Gastroesophageal sphincter (tissue), 3 donors: ENCODE data around the gene OTOA.

Experiments used
- POLR2A ChIP-seq, 2 donors: fragments of 450-650 bp; IDR thresholded peaks; one replicate each; pipeline ENCODE4 v1.6.1; 2017; ENCODE audit warnings: antibody characterized with exemption in 2 of 2, mild to moderate bottlenecking in 2 of 2, moderate library complexity in 1 of 2
- POLR2AphosphoS5 ChIP-seq: sonication (generic); formaldehyde crosslinking; IDR thresholded peaks from one replicate; pipeline ENCODE4 v1.6.1; 2017; ENCODE audit warnings: antibody characterized with exemption
- TF ChIP-seq, protein P1 (sequence below), 4 experiments: fragments of 200-600 bp in 2 of 4; fragments of 450-650 bp in 2 of 4; sonication (generic) in 1 of 4; IDR thresholded peaks; one replicate each; pipeline ENCODE4 v1.5.1; 2017 to 2019; ENCODE audit warnings: antibody characterized with exemption in 4 of 4, mild to moderate bottlenecking in 2 of 4, moderate library complexity in 2 of 4

DNA sequence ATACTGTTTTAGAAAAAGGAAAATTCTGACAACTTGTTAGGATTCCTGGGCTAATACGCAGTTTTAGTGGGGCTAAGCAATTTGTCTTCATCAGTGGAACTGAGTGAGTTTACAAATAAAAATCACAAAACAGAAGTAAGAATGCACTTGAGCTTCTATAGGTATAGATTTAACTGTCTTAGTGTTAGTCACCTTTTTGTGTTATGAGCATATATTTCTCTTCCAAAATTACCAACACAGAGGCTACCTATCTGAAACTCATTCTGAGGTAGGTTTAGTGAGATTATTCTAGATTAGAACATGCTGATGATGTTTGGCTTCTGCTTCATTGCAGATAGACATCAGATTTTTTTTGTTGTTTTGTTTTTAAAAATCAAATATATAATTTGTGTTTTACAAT lies 41.2 kb upstream of the OTOA start:
- TF ChIP-seq, protein P1, sequence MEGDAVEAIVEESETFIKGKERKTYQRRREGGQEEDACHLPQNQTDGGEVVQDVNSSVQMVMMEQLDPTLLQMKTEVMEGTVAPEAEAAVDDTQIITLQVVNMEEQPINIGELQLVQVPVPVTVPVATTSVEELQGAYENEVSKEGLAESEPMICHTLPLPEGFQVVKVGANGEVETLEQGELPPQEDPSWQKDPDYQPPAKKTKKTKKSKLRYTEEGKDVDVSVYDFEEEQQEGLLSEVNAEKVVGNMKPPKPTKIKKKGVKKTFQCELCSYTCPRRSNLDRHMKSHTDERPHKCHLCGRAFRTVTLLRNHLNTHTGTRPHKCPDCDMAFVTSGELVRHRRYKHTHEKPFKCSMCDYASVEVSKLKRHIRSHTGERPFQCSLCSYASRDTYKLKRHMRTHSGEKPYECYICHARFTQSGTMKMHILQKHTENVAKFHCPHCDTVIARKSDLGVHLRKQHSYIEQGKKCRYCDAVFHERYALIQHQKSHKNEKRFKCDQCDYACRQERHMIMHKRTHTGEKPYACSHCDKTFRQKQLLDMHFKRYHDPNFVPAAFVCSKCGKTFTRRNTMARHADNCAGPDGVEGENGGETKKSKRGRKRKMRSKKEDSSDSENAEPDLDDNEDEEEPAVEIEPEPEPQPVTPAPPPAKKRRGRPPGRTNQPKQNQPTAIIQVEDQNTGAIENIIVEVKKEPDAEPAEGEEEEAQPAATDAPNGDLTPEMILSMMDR (IDR thresholded peaks at IDR 0.05): no peak
- TF ChIP-seq POLR2A (IDR thresholded peaks at IDR 0.05) (no peak), POLR2AphosphoS5 (no peak)
